Right hindlimb (tissue), 1 donor: ENCODE measurements around the gene SMIM23.
"Not testable (repeated sequence)": the region's sequence is repeated elsewhere in the genome, so short reads cannot be mapped to it uniquely, and the experiment has no call there.

ENCODE experiments used
- DNase-seq: peaks from one replicate; pipeline ENCODE4 v3.0.0-alpha.2; 2018

The SMIM23 gene

DNA sequence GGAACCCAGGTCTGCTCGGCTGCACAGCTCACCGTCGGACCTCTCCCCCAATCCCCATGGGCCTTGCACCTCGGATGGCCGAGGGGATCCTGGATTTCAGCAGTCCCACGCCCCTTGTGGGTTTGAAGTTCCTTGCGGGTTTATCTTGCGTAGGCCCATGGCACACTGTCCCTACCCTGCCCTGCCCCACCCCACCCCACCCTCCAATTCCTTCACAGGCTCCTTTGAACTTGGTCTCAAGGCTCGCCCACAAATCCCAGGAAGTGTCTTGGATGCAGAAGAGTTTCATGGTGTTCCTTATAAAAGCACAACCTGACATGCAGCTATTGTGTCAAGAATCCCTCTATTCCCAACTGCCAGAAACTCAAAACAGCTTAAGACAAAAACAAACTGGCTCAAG lies 11.2 kb upstream of the SMIM23 start:
- no peak for DNase-seq

DNA sequence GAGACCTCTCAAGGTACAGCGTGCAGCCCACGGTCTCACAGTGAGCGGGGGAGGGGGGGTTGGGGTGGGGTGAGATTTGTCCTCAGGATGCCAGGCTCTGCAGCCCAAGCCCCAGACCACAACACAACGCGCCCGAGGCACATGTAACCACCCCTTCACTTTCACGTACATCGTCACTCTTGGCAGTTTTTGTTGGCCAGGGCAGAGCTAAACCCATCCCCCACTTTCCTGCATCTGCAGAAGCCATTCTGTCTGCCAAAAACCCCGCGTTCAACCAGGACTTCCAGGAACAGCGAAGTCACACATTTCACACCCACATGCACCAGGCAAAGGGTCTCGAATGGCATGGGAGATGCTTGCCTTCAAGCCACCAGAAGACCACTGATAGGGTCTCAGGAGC lies 9.4 kb upstream of the SMIM23 start:
- peak; percentile 52 for DNase-seq

GRCh38 chr5:171776770-171777759 lies 8.6 kb upstream of the SMIM23 start:
- peak; percentile 72 for DNase-seq

- DNase-seq: not testable (repeated sequence)
Measured at GRCh38 chr5:171781744-171782143, 3.9 kb upstream of the SMIM23 start.

- no peak for DNase-seq
Measured at GRCh38 chr5:171782332-171782966, 3.2 kb upstream of the SMIM23 start.

DNA sequence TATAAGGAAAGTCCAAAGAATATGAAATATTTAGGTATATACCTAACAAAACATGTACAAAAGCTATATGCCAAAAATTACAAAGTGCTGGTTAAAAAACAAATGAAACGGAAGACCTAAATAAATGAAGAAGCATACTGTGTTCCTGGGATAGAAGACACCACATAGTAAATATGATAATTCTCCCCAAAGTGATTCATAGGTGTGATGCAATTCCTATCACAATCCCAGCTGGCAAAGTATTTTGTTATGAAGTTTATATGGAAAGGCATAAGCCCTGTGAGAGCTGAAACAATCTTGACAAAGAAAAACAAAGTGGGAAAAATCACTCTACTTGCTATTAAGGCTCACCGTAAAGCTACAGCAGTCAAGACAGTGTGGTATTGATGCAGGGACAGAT lies 2.6 kb upstream of the SMIM23 start:
- no peak for DNase-seq

DNA sequence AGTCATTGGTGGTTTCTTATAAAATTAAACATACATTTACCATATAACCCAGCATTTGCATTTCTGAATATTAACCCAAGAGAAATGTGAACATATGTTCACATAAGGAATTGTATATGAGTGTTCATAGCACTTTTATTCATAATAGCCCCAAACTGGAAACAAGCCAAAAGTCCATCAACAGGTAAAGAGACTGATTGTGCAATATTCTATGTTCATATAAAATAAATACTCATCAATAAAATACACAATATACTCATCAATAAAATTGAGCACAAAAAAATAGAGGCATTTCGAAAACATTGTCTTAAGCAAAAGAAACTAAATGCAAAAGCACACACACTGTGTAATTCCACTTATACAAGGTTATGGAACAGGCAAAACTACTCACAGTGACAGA lies 3.7 kb downstream of the SMIM23 start:
- no peak for DNase-seq

DNA sequence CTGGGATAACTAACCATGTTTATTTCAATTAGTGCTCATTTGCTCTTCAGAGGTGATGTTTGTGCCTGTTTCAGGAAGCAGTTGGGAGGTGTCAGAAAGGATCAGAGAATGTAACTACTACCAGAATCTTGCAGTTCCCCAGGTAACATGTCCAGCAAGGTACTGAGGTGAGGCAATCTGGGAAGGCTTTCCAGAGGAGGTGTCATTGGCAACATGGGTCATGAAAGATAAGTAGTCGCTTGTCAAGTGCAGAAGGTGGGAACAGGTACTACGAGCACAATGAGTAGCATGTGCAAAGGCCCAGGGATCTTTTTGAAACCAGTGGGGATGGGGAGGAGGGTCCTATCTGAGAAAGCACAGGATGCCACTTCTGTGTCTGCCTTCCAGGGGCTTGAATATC lies 4.8 kb downstream of the SMIM23 start:
- no peak for DNase-seq

GRCh38 chr5:171794470-171794960 lies 8.9 kb downstream of the SMIM23 start:
- DNase-seq: no peak

DNA sequence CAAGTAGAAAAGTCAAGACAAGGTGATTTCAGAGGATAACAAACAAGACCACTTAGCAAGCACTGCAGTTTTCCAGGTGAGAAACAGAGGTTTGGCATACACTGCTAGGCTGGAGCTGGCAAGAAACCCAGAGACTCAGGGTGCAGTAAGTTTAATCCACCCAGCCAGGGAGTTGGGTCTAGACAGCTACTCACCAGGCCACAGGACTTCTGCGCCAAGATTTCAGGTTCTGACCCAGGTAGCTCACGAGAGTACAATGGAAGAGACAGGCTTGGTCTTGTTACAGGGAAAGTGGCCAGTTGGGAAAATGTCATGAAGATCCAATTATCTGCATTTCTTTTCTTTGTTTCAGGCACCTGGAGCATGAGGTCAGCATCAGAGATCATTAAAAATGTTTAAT lies 9.8 kb downstream of the SMIM23 start:
- no peak for DNase-seq

DNA sequence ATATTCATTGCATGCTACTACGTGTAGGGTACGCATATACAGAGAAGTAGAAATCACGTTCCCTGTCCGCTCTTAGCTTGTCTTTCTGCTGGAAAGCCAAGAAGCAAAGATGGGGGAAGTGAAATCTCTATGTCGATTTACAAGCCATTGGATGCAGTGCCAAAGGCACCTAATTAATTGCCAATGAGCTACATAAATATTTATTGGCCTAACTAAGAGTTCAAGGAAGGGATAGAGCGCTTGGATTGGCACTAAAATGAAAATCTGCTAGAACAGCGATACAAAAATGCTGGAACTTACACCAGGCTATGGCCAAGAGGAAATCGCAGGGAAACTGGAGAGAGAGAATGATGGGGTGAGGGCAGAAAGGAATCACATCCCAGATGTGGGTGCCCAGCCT lies 10.8 kb downstream of the SMIM23 start:
- no peak for DNase-seq

DNA sequence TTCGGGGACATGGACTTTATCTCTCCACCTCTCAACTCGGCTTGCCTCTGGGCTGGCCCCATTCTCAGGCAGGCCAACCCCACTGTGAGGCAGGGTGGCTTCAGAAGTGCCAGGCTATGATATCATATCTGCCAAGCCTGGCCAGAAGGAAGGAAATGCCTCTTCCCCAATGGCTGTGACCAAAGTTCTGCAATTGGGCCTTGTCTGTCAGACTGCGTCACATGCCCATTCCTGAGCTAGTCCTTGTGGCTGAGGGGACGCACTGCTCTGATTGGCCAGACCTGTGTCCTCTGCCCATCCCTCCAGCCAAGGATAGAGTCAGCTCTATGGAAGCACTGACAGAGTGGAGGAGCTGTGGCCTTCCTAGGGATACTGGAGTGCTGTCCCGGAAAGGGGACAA lies 11.9 kb downstream of the SMIM23 start:
- no peak for DNase-seq

GRCh38 chr5:171798418-171798817 lies 12.8 kb downstream of the SMIM23 start:
- no peak for DNase-seq

GRCh38 chr5:171801839-171802238 lies 16.2 kb downstream of the SMIM23 start:
- no peak for DNase-seq

GRCh38 chr5:171805746-171806145 lies 20.1 kb downstream of the SMIM23 start:
- no peak for DNase-seq

DNA sequence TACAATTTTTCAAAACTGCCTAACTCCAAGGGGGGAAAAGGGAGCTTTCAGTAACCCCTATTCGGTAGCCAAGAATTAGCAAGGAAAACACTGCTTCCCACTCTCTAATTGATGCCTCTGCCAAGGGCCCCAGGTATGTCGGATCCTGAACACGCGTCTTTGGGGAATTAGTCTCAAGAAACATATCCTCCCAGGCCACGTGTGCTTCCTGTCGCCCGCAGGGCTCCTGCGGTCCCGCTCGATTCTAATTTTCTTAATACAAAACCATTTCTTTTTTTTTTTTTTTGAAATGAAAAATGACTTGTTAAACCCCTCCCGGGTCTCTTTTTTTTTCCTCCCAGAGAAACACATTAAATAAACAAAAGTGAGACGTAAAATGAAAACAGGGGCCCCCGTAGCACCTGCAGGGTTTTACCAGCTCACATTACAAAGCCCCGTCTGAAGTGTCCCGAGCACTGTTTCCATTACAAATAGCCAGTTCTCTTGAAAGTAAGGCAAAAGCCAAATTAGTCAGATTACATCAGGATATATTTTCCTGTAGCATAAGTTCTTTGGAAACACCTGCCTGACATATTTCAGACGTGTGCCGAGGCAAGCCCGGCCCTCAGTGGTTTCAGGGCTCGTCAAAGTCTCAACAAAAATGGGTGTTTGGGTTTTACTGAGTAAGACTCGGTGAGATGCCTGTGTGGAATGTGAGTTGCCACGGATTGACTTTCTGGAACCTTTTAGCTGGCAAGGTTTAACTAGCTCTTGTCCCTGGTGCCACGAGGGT lies 21.5 kb downstream of the SMIM23 start:
- DNase-seq: peak; percentile 28

- no peak for DNase-seq
Measured at GRCh38 chr5:171808453-171808852, 22.8 kb downstream of the SMIM23 start.

DNA sequence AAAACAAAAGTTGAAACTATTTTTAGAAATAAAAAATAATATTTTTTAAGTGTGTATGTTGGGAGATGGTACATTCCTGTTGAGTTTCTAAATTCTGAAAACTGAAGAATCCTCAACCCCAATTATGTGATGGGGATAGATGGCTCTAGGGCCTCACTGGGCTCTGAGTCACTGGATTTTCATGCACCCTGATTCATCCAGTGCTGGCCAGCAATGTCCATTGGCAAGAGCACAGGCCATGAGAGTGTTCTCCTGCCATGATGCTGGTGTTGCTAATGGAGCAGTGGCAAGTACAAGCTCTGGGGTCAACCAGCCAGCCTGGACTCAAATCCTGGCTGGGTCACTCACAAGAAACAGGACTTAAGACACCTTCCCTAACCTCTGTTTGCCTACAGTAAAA lies 23.3 kb downstream of the SMIM23 start:
- no peak for DNase-seq

GRCh38 chr5:171810227-171810626 lies 24.6 kb downstream of the SMIM23 start:
- DNase-seq: no peak

GRCh38 chr5:171813270-171813669 lies 27.7 kb downstream of the SMIM23 start:
- no peak for DNase-seq

GRCh38 chr5:171813813-171814490 lies 28.3 kb downstream of the SMIM23 start:
- no peak for DNase-seq

DNA sequence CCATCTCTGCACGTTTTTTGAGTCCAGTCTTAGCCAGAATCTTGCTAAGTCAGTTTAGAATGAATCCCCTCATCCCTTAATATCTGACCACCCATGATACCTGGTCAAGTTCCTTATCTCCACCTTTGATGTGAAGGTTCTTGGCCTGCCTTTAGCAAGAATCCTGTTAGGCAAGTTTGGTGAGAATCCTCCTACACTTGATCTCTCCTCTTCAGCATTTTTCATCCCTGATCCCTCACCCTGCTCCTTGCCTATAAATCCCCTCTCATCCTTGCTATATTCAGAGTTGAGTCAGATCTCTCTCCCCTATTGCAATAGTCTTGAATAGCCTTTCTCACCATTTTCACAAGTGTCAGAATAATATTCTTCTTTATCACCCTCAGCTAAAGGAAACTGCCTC lies 31.0 kb downstream of the SMIM23 start:
- DNase-seq: no peak

DNA sequence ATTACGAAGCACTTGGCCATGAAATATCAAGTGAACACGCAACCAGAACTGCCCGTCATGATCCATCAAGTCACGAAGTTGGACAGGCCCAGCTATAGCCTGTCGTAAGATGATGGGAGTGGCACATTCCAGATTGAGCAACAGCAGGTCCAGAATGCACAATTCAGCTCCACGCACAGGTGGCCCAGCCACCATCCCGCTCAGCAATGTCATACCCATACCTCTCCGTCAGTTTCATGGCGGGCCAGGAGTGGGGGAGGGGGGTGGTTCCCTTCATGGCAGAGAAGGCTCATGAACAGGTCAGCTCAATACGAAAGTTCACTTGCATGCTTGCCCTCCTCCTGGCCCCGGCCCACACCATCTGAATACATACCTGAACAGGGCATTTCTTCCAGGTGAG lies 34.9 kb downstream of the SMIM23 start:
- no peak for DNase-seq
